ENCODE results near the gene TACR3. TPM values are rescaled to one million over a fixed set of nuclear protein-coding genes. Genes with fewer than 3 reads are reported as not detected.
A peak's percentile ranks its signal among the peaks of the same experiment; 100 is the strongest.

The TACR3 gene
- polyA plus RNA-seq, 3 donors: not detected

GRCh38 chr4:103719105-103719829 is 518 bp downstream of the TACR3 start:
- Histone ChIP-seq H2AFZ (ENCODE audit: insufficient read depth, low read depth, low read length, poor library complexity, severe bottlenecking) (no peak overlapping the region), H3K27me3 (ENCODE audit: control insufficient read depth in 2 of 2, insufficient read depth in 2 of 2, low read length in 2 of 2) (peaks cover 2 to 7% of the 10 kb centered on the region in 2 donors), H3K27ac (ENCODE audit: low read depth in 1 of 2, low read length in 2 of 2) (no peak overlapping the region), H3K9ac (ENCODE audit: insufficient read depth, low read length, poor library complexity, severe bottlenecking) (no peak overlapping the region), H4K20me1 (ENCODE audit: insufficient read depth, low read length) (no peaks in the 10 kb centered on the region), H3K4me3 (replicated peaks in 1 of 3; ENCODE audit: low read depth in 2 of 3, low read length in 3 of 3) (no peak overlapping the region), H3K4me1 (ENCODE audit: control insufficient read depth in 1 of 2, insufficient read depth in 2 of 2, low read length in 2 of 2) (no peaks in the 10 kb centered on the region), H3K79me2 (ENCODE audit: insufficient read depth, low read length) (no peaks in the 10 kb centered on the region), H3K36me3 (replicated peaks in 1 of 2; ENCODE audit: control insufficient read depth in 1 of 2, insufficient read depth in 2 of 2, low read length in 2 of 2) (no peaks in the 10 kb centered on the region), H3K9me3 (replicated peaks in 1 of 2; ENCODE audit: control insufficient read depth in 1 of 2, insufficient read depth in 1 of 2, low read length in 2 of 2) (peaks cover 7% of the 10 kb centered on the region in 2 donors), H3K4me2 (replicated peaks; ENCODE audit: extremely low read depth, low read length, poor library complexity, severe bottlenecking) (no peak overlapping the region)
- H3K27me3 Mint-ChIP-seq (ENCODE audit: low read depth in 3 of 3): peaks cover 1 to 16% (median 16%) of the 10 kb centered on the region in 3 donors
- no peak overlapping the region for H3K27ac Mint-ChIP-seq
- intact Hi-C loops (cut with micrococcal nuclease): no loop called here
- H3K4me3 Mint-ChIP-seq: peak overlapping the region in 1 of 2 donors; percentile 18
- DNase-seq: no peak
- no peaks in the 10 kb centered on the region for H3K36me3 Mint-ChIP-seq
- peaks cover 4 to 21% (median 12%) of the 10 kb centered on the region in 7 donors for H3K9me3 Mint-ChIP-seq
- no peaks in the 10 kb centered on the region for H3K4me1 Mint-ChIP-seq
- 6% methylated on average over 26 of the region's 39 CpGs for WGBS (ENCODE audit: insufficient coverage)
- TF ChIP-seq CTCF (IDR thresholded peaks at IDR 0.05): no peak

- no peaks in the 10 kb centered on the region for H4K20me1 ChIP-seq (ENCODE audit: insufficient read depth, low read length)
- no peaks in the 10 kb centered on the region for H3K27me3 ChIP-seq (ENCODE audit: control insufficient read depth in 2 of 2, insufficient read depth in 2 of 2, low read length in 2 of 2)
- H3K9me3 ChIP-seq (replicated peaks in 1 of 2; ENCODE audit: control insufficient read depth in 1 of 2, insufficient read depth in 1 of 2, low read length in 2 of 2): peaks cover 0 to 3% of the 10 kb centered on the region in 2 donors
- no peak for DNase-seq
- H3K36me3 ChIP-seq (replicated peaks in 1 of 2; ENCODE audit: control insufficient read depth in 1 of 2, insufficient read depth in 2 of 2, low read length in 2 of 2): no peaks in the 10 kb centered on the region
- peaks cover 0 to 2% (median 1%) of the 10 kb centered on the region in 3 donors for H3K27me3 Mint-ChIP-seq (ENCODE audit: low read depth in 3 of 3)
- H3K4me2 ChIP-seq (replicated peaks; ENCODE audit: extremely low read depth, low read length, poor library complexity, severe bottlenecking): no peak overlapping the region
- H3K27ac ChIP-seq (ENCODE audit: low read depth in 1 of 2, low read length in 2 of 2): no peak overlapping the region
- intact Hi-C loops (cut with micrococcal nuclease): no loop called here
- no peak overlapping the region for H3K27ac Mint-ChIP-seq
- H3K4me1 Mint-ChIP-seq: no peaks in the 10 kb centered on the region
- no peak overlapping the region for H3K4me3 Mint-ChIP-seq
- H3K9me3 Mint-ChIP-seq: peaks cover 0 to 6% (median 2%) of the 10 kb centered on the region in 7 donors
- H3K4me1 ChIP-seq (ENCODE audit: control insufficient read depth in 1 of 2, insufficient read depth in 2 of 2, low read length in 2 of 2): no peaks in the 10 kb centered on the region
- no peak overlapping the region for H2AFZ ChIP-seq (ENCODE audit: insufficient read depth, low read depth, low read length, poor library complexity, severe bottlenecking)
- TF ChIP-seq CTCF (IDR thresholded peaks at IDR 0.05): no peak
- H3K36me3 Mint-ChIP-seq: no peaks in the 10 kb centered on the region
- no peak overlapping the region for H3K4me3 ChIP-seq (replicated peaks in 1 of 3; ENCODE audit: low read depth in 2 of 3, low read length in 3 of 3)
- no peaks in the 10 kb centered on the region for H3K79me2 ChIP-seq (ENCODE audit: insufficient read depth, low read length)
- H3K9ac ChIP-seq (ENCODE audit: insufficient read depth, low read length, poor library complexity, severe bottlenecking): no peak overlapping the region
These were observed 27.2 kb downstream of the TACR3 start for GRCh38 chr4:103692615-103693014.

All from CD14-positive monocyte (primary cell).